B cell (primary cell): ENCODE results near the gene NTRK2. TPM values are rescaled to one million over a fixed set of nuclear protein-coding genes. Genes with fewer than 3 reads are reported as not detected.

ENCODE experiments used
- ATAC-seq: fragments of 200-7000 bp; cut with Tn5 transposase; one replicate; pipeline ENCODE4 v1.10.0; 2021; ENCODE audit warnings: low read depth, mild to moderate bottlenecking, moderate number of reproducible peaks, moderate library complexity
- CTCF ChIA-PET: fragments of 350-600 bp; sonication (Branson Sonifier 250); formaldehyde crosslinking; loops from one replicate; lab custom pipeline; 2021; ENCODE audit warnings: antibody characterized with exemption, inconsistent platforms; lab: Charles Lee
- POLR2A ChIA-PET: fragments of 350-600 bp; sonication (Branson Sonifier 250); formaldehyde crosslinking; loops from one replicate; lab custom pipeline; 2021; ENCODE audit warnings: antibody characterized with exemption; lab: Charles Lee
- DNase-seq: peaks from one replicate; pipeline ENCODE4 v3.0.0; 2013
- H2AFZ ChIP-seq: 2 replicates; pipeline ENCODE4 v1.6.1; 2012; ENCODE audit warnings: mild to moderate bottlenecking, low read depth, low read length; ENCODE audit not compliant: insufficient read depth, poor library complexity, severe bottlenecking
- H3K27ac ChIP-seq, 2 donors: 1 replicate in 1 of 2; 2 replicates in 1 of 2; pipeline ENCODE4 v1.5.1; 2012 to 2013; ENCODE audit warnings: low read length in 2 of 2, mild to moderate bottlenecking in 2 of 2, moderate library complexity in 1 of 2
- H3K27me3 ChIP-seq, 4 experiments: fragments of 200-600 bp in 1 of 4; sonication (generic) in 1 of 4; replicated peaks in 1 of 4; 1 replicate in 2 of 4; 2 replicates in 2 of 4; pipeline versions ENCODE4 v1.6.1 to v1.7.0; 2013 to 2016; ENCODE audit warnings: low read length in 3 of 4, mild to moderate bottlenecking in 2 of 4, mixed read lengths in 1 of 4, moderate library complexity in 1 of 4; ENCODE audit not compliant: insufficient read depth in 4 of 4, control insufficient read depth in 3 of 4; ENCODE audit errors: control extremely low read depth in 1 of 4
- H3K36me3 ChIP-seq, 2 experiments: replicated peaks in 1 of 2; 1 replicate in 1 of 2; 2 replicates in 1 of 2; pipeline versions ENCODE4 v1.6.1 to v1.7.1; 2013; ENCODE audit warnings: low read length in 1 of 2; ENCODE audit not compliant: insufficient read depth in 2 of 2, control insufficient read depth in 1 of 2; ENCODE audit errors: control extremely low read depth in 1 of 2, extremely low read depth in 1 of 2
- H3K4me1 ChIP-seq, 2 donors: fragments of 200-600 bp in 1 of 2; sonication (generic) in 1 of 2; 1 replicate in 1 of 2; 2 replicates in 1 of 2; pipeline versions ENCODE4 v1.5.1 to v1.6.1; 2013 to 2017; ENCODE audit warnings: low read length in 2 of 2; ENCODE audit not compliant: control insufficient read depth in 2 of 2, insufficient read depth in 2 of 2
- H3K4me2 ChIP-seq: replicated peaks from 2 replicates; pipeline ENCODE3; 2012; ENCODE audit warnings: mild to moderate bottlenecking, low read depth, low read length; ENCODE audit not compliant: poor library complexity, severe bottlenecking
- H3K4me3 ChIP-seq, 5 experiments: fragments of 200-600 bp in 1 of 5; sonication (generic) in 1 of 5; 1 replicate in 3 of 5; 2 replicates in 2 of 5; pipeline versions ENCODE4 v1.5.1 to v1.7.0; 2011 to 2016; ENCODE audit warnings: low read length in 4 of 5, mild to moderate bottlenecking in 4 of 5, low read depth in 2 of 5, control low read depth in 1 of 5, moderate library complexity in 1 of 5; ENCODE audit not compliant: insufficient read depth in 1 of 5; ENCODE audit errors: control extremely low read depth in 1 of 5, extremely low read depth in 1 of 5
- H3K79me2 ChIP-seq: fragments of 200-600 bp; sonication (generic); one replicate; pipeline ENCODE4 v1.6.0; 2016; ENCODE audit warnings: low read length; ENCODE audit not compliant: control insufficient read depth, insufficient read depth
- H3K9ac ChIP-seq: fragments of 200-600 bp; sonication (generic); 2 replicates; pipeline ENCODE4 v1.6.1; 2017; ENCODE audit warnings: mild to moderate bottlenecking, low read length, moderate library complexity
- H3K9me3 ChIP-seq, 3 donors: one replicate each; pipeline versions ENCODE4 v1.6.1 to v1.7.1; 2013; ENCODE audit warnings: low read length in 2 of 3; ENCODE audit not compliant: control insufficient read depth in 2 of 3, insufficient read depth in 1 of 3; ENCODE audit errors: control extremely low read depth in 1 of 3
- H4K20me1 ChIP-seq: 2 replicates; pipeline ENCODE4 v1.6.0; 2012; ENCODE audit warnings: mild to moderate bottlenecking, low read length; ENCODE audit not compliant: insufficient read depth, control insufficient read depth, poor library complexity, severe bottlenecking
- H3K27ac Mint-ChIP-seq: one replicate; pipeline ENCODE4 v1.8.0; 2021; ENCODE audit warnings: mixed read lengths
- H3K27me3 Mint-ChIP-seq: one replicate; pipeline ENCODE4 v1.8.0; 2021; ENCODE audit warnings: mixed read lengths
- H3K4me1 Mint-ChIP-seq: one replicate; pipeline ENCODE4 v1.8.0; 2021; ENCODE audit warnings: mixed read lengths
- H3K4me3 Mint-ChIP-seq: one replicate; pipeline ENCODE4 v1.8.0; 2021; ENCODE audit warnings: mixed read lengths
- H3K9me3 Mint-ChIP-seq: one replicate; pipeline ENCODE4 v1.8.0; 2022; ENCODE audit warnings: mixed read lengths; ENCODE audit not compliant: insufficient read depth
- EZH2 ChIP-seq: IDR thresholded peaks from 2 replicates; pipeline ENCODE4 v1.6.1; 2012; ENCODE audit warnings: borderline replicate concordance, low read depth, mild to moderate bottlenecking, moderate library complexity, low read length; ENCODE audit not compliant: insufficient read depth, poor library complexity, severe bottlenecking
- WGBS: methylation state at CpG from one replicate; pipeline ENCODE4 v1.1.5; 2013; ENCODE audit warnings: missing lambda C conversion rate; ENCODE audit not compliant: insufficient coverage; 5-methylcytosine and 5-hydroxymethylcytosine counted together
- intact Hi-C: fragments of 100-400 bp; cut with micrococcal nuclease; formaldehyde crosslinking; loops from one replicate; pipeline ENCODE4 v1.10.0; 2022
- polyA plus RNA-seq: library from polyadenylated mRNA; depleted of rRNA; stranded (reverse); fragments of >200 nt; gene quantifications from 2 replicates; pipeline ENCODE4 v1.2.3, GENCODE V29; 2012
- total RNA-seq, 2 donors: library from RNA; stranded (reverse); fragments of 120-200 nt in 1 of 2; gene quantifications; 1 replicate in 1 of 2; 2 replicates in 1 of 2; pipeline versions ENCODE4 v1.2.3 to v1.2.4, GENCODE V29; 2013 to 2022
- TF ChIP-seq, protein P1 (sequence below): fragments of 200-600 bp; IDR thresholded peaks from one replicate; pipeline ENCODE4 v1.8.0; 2022; ENCODE audit warnings: antibody characterized with exemption, mild to moderate bottlenecking

The NTRK2 gene
- total and polyA plus RNA-seq, 2 donors (not counting 1 experiment from before 2014, with no cell fraction given) = 0.03 to 0.10 TPM

DNA sequence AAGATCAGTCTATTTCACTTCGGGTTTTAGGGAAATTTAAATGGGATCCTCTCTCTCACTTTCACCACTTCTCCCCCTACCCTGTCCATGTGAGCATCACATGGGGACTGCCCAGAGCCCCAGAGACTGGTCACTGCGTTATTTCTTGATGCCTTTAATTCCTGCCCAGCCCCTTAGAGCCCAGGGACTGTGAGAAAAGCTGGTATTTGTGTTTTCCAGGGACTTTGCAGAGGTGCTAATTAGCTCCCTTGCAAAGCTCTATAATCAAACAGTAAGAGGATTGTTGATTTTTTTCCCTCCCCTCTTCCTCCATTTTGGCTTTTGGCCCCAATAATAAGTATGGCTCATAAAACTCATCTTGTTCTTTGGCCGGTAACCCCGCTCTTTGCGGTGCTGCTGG is 35.6 kb downstream of the NTRK2 start:
- TF ChIP-seq, protein P1, sequence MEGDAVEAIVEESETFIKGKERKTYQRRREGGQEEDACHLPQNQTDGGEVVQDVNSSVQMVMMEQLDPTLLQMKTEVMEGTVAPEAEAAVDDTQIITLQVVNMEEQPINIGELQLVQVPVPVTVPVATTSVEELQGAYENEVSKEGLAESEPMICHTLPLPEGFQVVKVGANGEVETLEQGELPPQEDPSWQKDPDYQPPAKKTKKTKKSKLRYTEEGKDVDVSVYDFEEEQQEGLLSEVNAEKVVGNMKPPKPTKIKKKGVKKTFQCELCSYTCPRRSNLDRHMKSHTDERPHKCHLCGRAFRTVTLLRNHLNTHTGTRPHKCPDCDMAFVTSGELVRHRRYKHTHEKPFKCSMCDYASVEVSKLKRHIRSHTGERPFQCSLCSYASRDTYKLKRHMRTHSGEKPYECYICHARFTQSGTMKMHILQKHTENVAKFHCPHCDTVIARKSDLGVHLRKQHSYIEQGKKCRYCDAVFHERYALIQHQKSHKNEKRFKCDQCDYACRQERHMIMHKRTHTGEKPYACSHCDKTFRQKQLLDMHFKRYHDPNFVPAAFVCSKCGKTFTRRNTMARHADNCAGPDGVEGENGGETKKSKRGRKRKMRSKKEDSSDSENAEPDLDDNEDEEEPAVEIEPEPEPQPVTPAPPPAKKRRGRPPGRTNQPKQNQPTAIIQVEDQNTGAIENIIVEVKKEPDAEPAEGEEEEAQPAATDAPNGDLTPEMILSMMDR = no peak
- no peak for TF ChIP-seq EZH2
- peaks cover 3 to 5% of the 10 kb centered on the region in 2 donors for H3K4me1 ChIP-seq
- peaks cover 2% of the 10 kb centered on the region for H3K4me1 Mint-ChIP-seq
- H3K4me3 ChIP-seq = no peak overlapping the region
- no peaks in the 10 kb centered on the region for H3K9me3 Mint-ChIP-seq
- 89% methylated on average over 5 of the region's 5 CpGs for WGBS
- no peak overlapping the region for H3K4me2 ChIP-seq
- intact Hi-C loops = no loop called here
- no peaks in the 10 kb centered on the region for H3K27me3 ChIP-seq
- no peak for ATAC-seq
- peaks cover 10% of the 10 kb centered on the region for H3K27me3 Mint-ChIP-seq
- H3K9ac ChIP-seq = no peak overlapping the region
- H3K36me3 ChIP-seq = no peaks in the 10 kb centered on the region
- CTCF ChIA-PET = no interaction called here
- H3K79me2 ChIP-seq = no peaks in the 10 kb centered on the region
- no peaks in the 10 kb centered on the region for H3K9me3 ChIP-seq
- H4K20me1 ChIP-seq = no peaks in the 10 kb centered on the region
- H2AFZ ChIP-seq = no peak overlapping the region
- POLR2A ChIA-PET = no interaction called here
- H3K4me3 Mint-ChIP-seq = no peak overlapping the region
- H3K27ac ChIP-seq = no peak overlapping the region
- H3K27ac Mint-ChIP-seq = no peak overlapping the region
- no peak for DNase-seq

DNA sequence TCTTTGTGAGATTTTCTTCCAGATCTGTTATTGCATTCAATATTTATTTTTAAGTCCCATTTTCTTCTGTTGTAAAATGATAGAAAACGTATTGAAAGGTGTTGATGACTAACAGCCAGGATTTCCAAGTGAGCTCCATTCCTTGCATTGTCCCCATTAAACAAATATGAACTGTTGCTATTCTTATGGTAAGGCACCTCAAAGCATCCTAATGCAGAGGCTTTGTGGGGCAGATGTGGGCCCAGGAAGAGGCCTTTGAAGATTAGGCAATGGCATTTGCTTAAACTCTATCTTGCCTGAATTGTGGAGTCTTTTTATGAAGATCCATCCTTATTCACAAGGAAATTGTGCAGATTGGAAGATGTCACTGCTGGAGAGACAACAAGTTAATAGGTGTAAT is 38.9 kb downstream of the NTRK2 start:
- Histone ChIP-seq H3K9ac (no peak overlapping the region), H3K4me3 (no peak overlapping the region), H2AFZ (no peak overlapping the region), H3K27me3 (no peaks in the 10 kb centered on the region), H3K4me2 (no peak overlapping the region), H4K20me1 (no peaks in the 10 kb centered on the region), H3K9me3 (no peaks in the 10 kb centered on the region), H3K79me2 (no peaks in the 10 kb centered on the region), H3K27ac (no peak overlapping the region), H3K36me3 (no peaks in the 10 kb centered on the region), H3K4me1 (peaks cover 3 to 5% of the 10 kb centered on the region in 2 donors)
- H3K9me3 Mint-ChIP-seq = no peaks in the 10 kb centered on the region
- H3K27me3 Mint-ChIP-seq = peaks cover 15% of the 10 kb centered on the region
- peaks cover 4% of the 10 kb centered on the region for H3K4me1 Mint-ChIP-seq
- no peak overlapping the region for H3K4me3 Mint-ChIP-seq
- TF ChIP-seq EZH2 = no peak
- TF ChIP-seq, protein P1 = no peak
- WGBS = no CpG with 5 or more reads among the region's 1 CpG
- intact Hi-C loops = no loop called here
- ATAC-seq (no peak), DNase-seq (no peak)
- CTCF ChIA-PET = no interaction called here
- POLR2A ChIA-PET = no interaction called here
- H3K27ac Mint-ChIP-seq = no peak overlapping the region
